HCT116 (cell line): Measurements from ENCODE around the gene MYO7A. TPM values are rescaled to one million over a fixed set of nuclear protein-coding genes. Genes with fewer than 3 reads are reported as not detected.

Experiments
- ATAC-seq: fragments of 200-7000 bp; cut with Tn5 transposase; 2 replicates; pipeline ENCODE4 v1.9.1; 2020; ENCODE audit warnings: mild to moderate bottlenecking, moderate library complexity
- BruUV-seq: library from RNA; stranded (reverse); fragments of 400-500 nt; replicated peaks from 2 replicates; lab custom pipeline; 2021; lab: Mats Ljungman, UMichigan
- CTCF ChIA-PET: fragments of 300-600 bp; sonication (Branson Sonifier 250); formaldehyde crosslinking; loops from one replicate; lab custom pipeline; 2021; ENCODE audit warnings: antibody characterized with exemption; lab: Charles Lee
- POLR2A ChIA-PET: fragments of 300-600, 350-600 bp; sonication (Branson Sonifier 250); formaldehyde crosslinking; loops from one replicate; lab custom pipeline; 2021; ENCODE audit warnings: antibody characterized with exemption; lab: Charles Lee
- RAD21 ChIA-PET, 2 experiments: fragments of 300-600 bp; sonication (Branson Sonifier 250); formaldehyde crosslinking; loops; one replicate each; lab custom pipeline; 2023; ENCODE audit warnings: low total read pairs in 2 of 2; ENCODE audit not compliant: uncharacterized antibody in 2 of 2, unreplicated experiment in 2 of 2, low non-redundant PET in 1 of 2; lab: Charles Lee
- DNase-seq: peaks from one replicate; pipeline ENCODE4 v3.0.0-alpha.2; 2010; ENCODE audit warnings: low read depth, low spot score
- H2AFZ ChIP-seq: fragments of 200-600 bp; shearing (Covaris generic), sonication (generic); 2 replicates; pipeline ENCODE4 v1.6.1; 2017; ENCODE audit warnings: low read depth, mixed run types, mixed read lengths, antibody characterized with exemption, low read length; ENCODE audit not compliant: poor library complexity, severe bottlenecking
- H3K27ac ChIP-seq: 2 replicates; pipeline ENCODE4 v1.5.1; 2012; ENCODE audit warnings: low read depth, low read length
- H3K27me3 ChIP-seq: fragments of 200-600 bp; sonication (generic); 2 replicates; pipeline ENCODE4 v1.6.1; 2016; ENCODE audit warnings: mixed run types, low read length, mixed read lengths; ENCODE audit not compliant: insufficient read depth
- H3K36me3 ChIP-seq, 2 experiments: fragments of 200-500 bp in 1 of 2; fragments of 200-600 bp in 1 of 2; sonication (Bioruptor generic) in 1 of 2; sonication (generic) in 1 of 2; 2 replicates each; pipeline versions ENCODE4 v1.5.1 to v1.6.1; 2014 to 2016; ENCODE audit warnings: low read length in 2 of 2, inconsistent platforms in 1 of 2, mixed read lengths in 1 of 2, mixed run types in 1 of 2; ENCODE audit not compliant: insufficient read depth in 2 of 2, control insufficient read depth in 1 of 2
- H3K4me1 ChIP-seq, 2 experiments: fragments of 200-600 bp in 1 of 2; sonication (generic) in 1 of 2; 2 replicates each; pipeline versions ENCODE4 v1.5.1 to v1.6.1; 2012 to 2017; ENCODE audit warnings: low read length in 2 of 2, inconsistent platforms in 1 of 2, mild to moderate bottlenecking in 1 of 2, mixed read lengths in 1 of 2, mixed run types in 1 of 2, moderate library complexity in 1 of 2; ENCODE audit not compliant: insufficient read depth in 2 of 2, control insufficient read depth in 1 of 2
- H3K4me2 ChIP-seq: fragments of 200-600 bp; sonication (generic); 2 replicates; pipeline ENCODE4 v1.6.1; 2017; ENCODE audit warnings: mixed run types, low read length, mixed read lengths
- H3K4me3 ChIP-seq, 2 experiments: fragments of 200-600 bp in 1 of 2; sonication (generic) in 1 of 2; replicated peaks in 1 of 2; 2 replicates each; pipeline ENCODE4 v1.5.1; 2011 to 2016; ENCODE audit warnings: low read length in 2 of 2, control low read depth in 1 of 2, low read depth in 1 of 2, mild to moderate bottlenecking in 1 of 2, mixed read lengths in 1 of 2, mixed run types in 1 of 2
- H3K79me2 ChIP-seq: fragments of 200-600 bp; sonication (generic); 2 replicates; pipeline ENCODE4 v1.6.1; 2017; ENCODE audit warnings: mild to moderate bottlenecking, mixed run types, low read length, moderate library complexity, mixed read lengths; ENCODE audit not compliant: insufficient read depth
- H3K9ac ChIP-seq: fragments of 200-600 bp; sonication (generic); 2 replicates; pipeline ENCODE4 v1.6.1; 2016; ENCODE audit warnings: low read length, mixed read lengths
- H3K9me2 ChIP-seq: fragments of 200-600 bp; sonication (generic), shearing (Covaris generic); 2 replicates; pipeline ENCODE4 v1.6.1; 2017; ENCODE audit warnings: mixed run types, mild to moderate bottlenecking, moderate library complexity; ENCODE audit not compliant: insufficient read depth
- H3K9me3 ChIP-seq, 2 experiments: fragments of 200-500 bp in 1 of 2; fragments of 200-600 bp in 1 of 2; sonication (Bioruptor generic) in 1 of 2; sonication (generic) in 1 of 2; 2 replicates each; pipeline ENCODE4 v1.6.1; 2014 to 2017; ENCODE audit warnings: low read length in 2 of 2, mixed read lengths in 2 of 2, inconsistent platforms in 1 of 2, low read depth in 1 of 2, mild to moderate bottlenecking in 1 of 2, mixed run types in 1 of 2, moderate library complexity in 1 of 2; ENCODE audit not compliant: control insufficient read depth in 1 of 2, insufficient read depth in 1 of 2
- H4K20me1 ChIP-seq: fragments of 200-600 bp; sonication (generic), shearing (Covaris generic); 2 replicates; pipeline ENCODE4 v1.6.1; 2017; ENCODE audit warnings: mixed run types, mild to moderate bottlenecking, moderate library complexity; ENCODE audit not compliant: insufficient read depth
- CEBPB ChIP-seq: IDR thresholded peaks from 2 replicates; pipeline ENCODE4 v1.6.1; 2012; ENCODE audit warnings: low read depth
- EGR1 ChIP-seq: IDR thresholded peaks from 2 replicates; pipeline ENCODE4 v1.6.1; 2012; ENCODE audit warnings: low read depth
- ELF1 ChIP-seq: IDR thresholded peaks from 2 replicates; pipeline ENCODE4 v1.6.1; 2012; ENCODE audit warnings: low read depth, borderline replicate concordance
- EZH2 ChIP-seq: fragments of 200-600 bp; sonication (generic); IDR thresholded peaks from 2 replicates; pipeline ENCODE4 v1.6.1; 2017; ENCODE audit warnings: antibody characterized with exemption, mixed run types
- EZH2phosphoT487 ChIP-seq: fragments of 200-600 bp; IDR thresholded peaks from 2 replicates; pipeline ENCODE4 v1.6.1; 2018; ENCODE audit warnings: antibody characterized with exemption, borderline replicate concordance
- FOSL1 ChIP-seq: IDR thresholded peaks from 2 replicates; pipeline ENCODE4 v1.6.1; 2012; ENCODE audit warnings: low read depth
- POLR2A ChIP-seq: IDR thresholded peaks from 2 replicates; pipeline ENCODE4 v1.7.0; 2011; ENCODE audit warnings: borderline replicate concordance; ENCODE audit not compliant: insufficient read depth, insufficient read length; ENCODE audit errors: extremely low read depth
- RAD21 ChIP-seq: IDR thresholded peaks from 2 replicates; pipeline ENCODE4 v1.6.1; 2012; ENCODE audit warnings: low read depth, mild to moderate bottlenecking
- REST ChIP-seq: IDR thresholded peaks from 2 replicates; pipeline ENCODE4 v1.6.1; 2012; ENCODE audit warnings: low read depth
- TCF7L2 ChIP-seq: IDR thresholded peaks from 2 replicates; pipeline ENCODE4 v1.7.0; 2011; ENCODE audit warnings: borderline replicate concordance, inconsistent platforms; ENCODE audit not compliant: insufficient read depth, insufficient read length; ENCODE audit errors: extremely low read depth
- ZBTB33 ChIP-seq: IDR thresholded peaks from 2 replicates; pipeline ENCODE4 v1.6.1; 2011; ENCODE audit warnings: mild to moderate bottlenecking, low read length, moderate library complexity; ENCODE audit not compliant: insufficient replicate concordance; ENCODE audit errors: extremely low read depth
- ZFX ChIP-seq: fragments of 450-650 bp; IDR thresholded peaks from 2 replicates; pipeline ENCODE4 v1.6.1; 2017
- ZNF274 ChIP-seq: fragments of 200-500 bp; sonication (Bioruptor generic); IDR thresholded peaks from 2 replicates; pipeline ENCODE4 v1.6.1; 2014; ENCODE audit warnings: mild to moderate bottlenecking, low read depth, low read length, inconsistent platforms
- intact Hi-C: fragments of 100-400 bp; cut with micrococcal nuclease; formaldehyde crosslinking; loops from 2 replicates; pipeline ENCODE4 v1.10.0; 2022
- total RNA-seq: library from RNA; stranded (reverse); gene quantifications from one replicate; pipeline ENCODE4 v1.2.1, GENCODE V29; 2021; ENCODE audit not compliant: unreplicated experiment
- TF ChIP-seq, protein P1 (sequence below), 3 experiments: fragments of 200-600 bp in 1 of 3; sonication (generic) in 1 of 3; IDR thresholded peaks in 2 of 3; conservative IDR thresholded peaks in 1 of 3; 2 replicates each; pipeline ENCODE4 v1.5.1; 2012 to 2017; ENCODE audit warnings: low read depth in 2 of 3, low read length in 2 of 3, antibody characterized with exemption in 1 of 3, borderline replicate concordance in 1 of 3, control low read depth in 1 of 3, mild to moderate bottlenecking in 1 of 3, mixed read lengths in 1 of 3, mixed run types in 1 of 3, moderate library complexity in 1 of 3; ENCODE audit not compliant: insufficient read depth in 1 of 3
- TF ChIP-seq, protein P2 (sequence below): IDR thresholded peaks from 2 replicates; pipeline ENCODE4 v1.6.1; 2012
- TF ChIP-seq, protein P3 (sequence below): IDR thresholded peaks from 2 replicates; pipeline ENCODE4 v1.6.1; 2012

MYO7A gene
- total RNA-seq, 1 experiment from 2014 or later = 1.8 TPM

GRCh38 chr11:77186302-77186701 is 58.3 kb downstream of the MYO7A start:
- no peak overlapping the region for H3K9ac ChIP-seq
- no TSS peak for BruUV-seq
- peaks cover 0 to 2% of the 10 kb centered on the region in 2 experiments; a peak in 1 of 4 replicates for H3K4me1 ChIP-seq
- TF ChIP-seq, protein P1, sequence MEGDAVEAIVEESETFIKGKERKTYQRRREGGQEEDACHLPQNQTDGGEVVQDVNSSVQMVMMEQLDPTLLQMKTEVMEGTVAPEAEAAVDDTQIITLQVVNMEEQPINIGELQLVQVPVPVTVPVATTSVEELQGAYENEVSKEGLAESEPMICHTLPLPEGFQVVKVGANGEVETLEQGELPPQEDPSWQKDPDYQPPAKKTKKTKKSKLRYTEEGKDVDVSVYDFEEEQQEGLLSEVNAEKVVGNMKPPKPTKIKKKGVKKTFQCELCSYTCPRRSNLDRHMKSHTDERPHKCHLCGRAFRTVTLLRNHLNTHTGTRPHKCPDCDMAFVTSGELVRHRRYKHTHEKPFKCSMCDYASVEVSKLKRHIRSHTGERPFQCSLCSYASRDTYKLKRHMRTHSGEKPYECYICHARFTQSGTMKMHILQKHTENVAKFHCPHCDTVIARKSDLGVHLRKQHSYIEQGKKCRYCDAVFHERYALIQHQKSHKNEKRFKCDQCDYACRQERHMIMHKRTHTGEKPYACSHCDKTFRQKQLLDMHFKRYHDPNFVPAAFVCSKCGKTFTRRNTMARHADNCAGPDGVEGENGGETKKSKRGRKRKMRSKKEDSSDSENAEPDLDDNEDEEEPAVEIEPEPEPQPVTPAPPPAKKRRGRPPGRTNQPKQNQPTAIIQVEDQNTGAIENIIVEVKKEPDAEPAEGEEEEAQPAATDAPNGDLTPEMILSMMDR (IDR thresholded peaks at IDR 0.05 in 2 of 3, conservative IDR thresholded peaks at IDR 0.05 in 1 of 3; ENCODE audit: borderline replicate concordance in 1 of 3, insufficient read depth in 1 of 3, low read depth in 2 of 3, low read length in 2 of 3) = no peak
- TF ChIP-seq RAD21 (no peak), ZFX (no peak), ZBTB33 (no peak), TCF7L2 (no peak), EZH2phosphoT487 (no peak), POLR2A (no peak), ZNF274 (no peak), ELF1 (no peak), EGR1 (no peak), REST (no peak), EZH2 (no peak), FOSL1 (no peak), CEBPB (no peak)
- TF ChIP-seq, protein P2, sequence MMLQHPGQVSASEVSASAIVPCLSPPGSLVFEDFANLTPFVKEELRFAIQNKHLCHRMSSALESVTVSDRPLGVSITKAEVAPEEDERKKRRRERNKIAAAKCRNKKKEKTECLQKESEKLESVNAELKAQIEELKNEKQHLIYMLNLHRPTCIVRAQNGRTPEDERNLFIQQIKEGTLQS = no peak
- TF ChIP-seq, protein P3, sequence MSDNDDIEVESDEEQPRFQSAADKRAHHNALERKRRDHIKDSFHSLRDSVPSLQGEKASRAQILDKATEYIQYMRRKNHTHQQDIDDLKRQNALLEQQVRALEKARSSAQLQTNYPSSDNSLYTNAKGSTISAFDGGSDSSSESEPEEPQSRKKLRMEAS = no peak
- no peaks in the 10 kb centered on the region for H3K27me3 ChIP-seq
- no peak overlapping the region for H2AFZ ChIP-seq
- no peaks in the 10 kb centered on the region for H4K20me1 ChIP-seq
- H3K79me2 ChIP-seq = no peaks in the 10 kb centered on the region
- ChIA-PET CTCF (interaction anchor here (3.8 to 4.0 kb wide), 2 partner anchors 59 to 139 kb away, joined by 26 to 31 read pairs; partner anchors contain the start of gene MYO7A), POLR2A (no interaction called here), RAD21 (no interaction called here)
- intact Hi-C loops = loop anchor here (5.0 to 10.0 kb wide), 2 partner anchors 262 to 454 kb away; no protein-coding TSS in a partner anchor
- no peak overlapping the region for H3K4me3 ChIP-seq
- ATAC-seq (no peak), DNase-seq (no peak)
- no peak overlapping the region for H3K4me2 ChIP-seq
- no peaks in the 10 kb centered on the region for H3K9me2 ChIP-seq
- H3K36me3 ChIP-seq = no peaks in the 10 kb centered on the region
- H3K27ac ChIP-seq = no peak overlapping the region
- H3K9me3 ChIP-seq = no peaks in the 10 kb centered on the region
